Neural progenitor cell (in vitro differentiated cells): Measurements from ENCODE around the gene BRD1. TPM values are rescaled to one million over a fixed set of nuclear protein-coding genes. Genes with fewer than 3 reads are reported as not detected.

Experiments used
- DNase-seq: peaks from one replicate; pipeline ENCODE4 v3.0.0-alpha.2; 2016; ENCODE audit warnings: low spot score
- H2AFZ ChIP-seq: fragments of 200-600 bp; sonication (generic); replicated peaks from 2 replicates; pipeline ENCODE4 v1.6.1; 2016; ENCODE audit warnings: antibody characterized with exemption
- H3F3A ChIP-seq: fragments of 200-600 bp; sonication (generic); 2 replicates; pipeline ENCODE4 v1.6.1; 2016; ENCODE audit warnings: antibody characterized with exemption, low read depth
- H3K27ac ChIP-seq: fragments of 200-600 bp; sonication (generic); 2 replicates; pipeline ENCODE4 v1.5.1; 2016; ENCODE audit warnings: mild to moderate bottlenecking
- H3K27me3 ChIP-seq: fragments of 200-600 bp; sonication (generic); 2 replicates; pipeline ENCODE4 v1.6.1; 2016; ENCODE audit warnings: mild to moderate bottlenecking, moderate library complexity
- H3K36me3 ChIP-seq: fragments of 200-600 bp; sonication (generic); 2 replicates; pipeline ENCODE4 v1.5.1; 2016
- H3K4me1 ChIP-seq: fragments of 200-600 bp; sonication (generic); 2 replicates; pipeline ENCODE4 v1.6.1; 2016; ENCODE audit warnings: mixed run types
- H3K4me2 ChIP-seq: fragments of 200-600 bp; sonication (generic); 2 replicates; pipeline ENCODE4 v1.6.1; 2016
- H3K4me3 ChIP-seq: fragments of 200-600 bp; sonication (generic); 2 replicates; pipeline ENCODE4 v1.5.1; 2016
- H3K79me2 ChIP-seq: fragments of 200-600 bp; sonication (generic); 2 replicates; pipeline ENCODE4 v1.6.1; 2016; ENCODE audit warnings: low read depth
- H3K9ac ChIP-seq: fragments of 200-600 bp; sonication (generic); 2 replicates; pipeline ENCODE4 v1.6.1; 2016
- H3K9me3 ChIP-seq: fragments of 200-600 bp; sonication (generic); 2 replicates; pipeline ENCODE4 v1.5.1; 2016; ENCODE audit warnings: low read depth
- H4K20me1 ChIP-seq: fragments of 200-600 bp; sonication (generic); 2 replicates; pipeline ENCODE4 v1.6.1; 2016; ENCODE audit warnings: low read depth
- H3K27ac Mint-ChIP-seq: 3 replicates; pipeline ENCODE4 v1.8.0; 2021; ENCODE audit warnings: mixed read lengths
- H3K27me3 Mint-ChIP-seq: 2 replicates; pipeline ENCODE4 v1.8.0; 2022; ENCODE audit warnings: low read depth, mild to moderate bottlenecking, inconsistent platforms, moderate library complexity, mixed read lengths; ENCODE audit not compliant: insufficient read depth
- H3K36me3 Mint-ChIP-seq: 3 replicates; pipeline ENCODE4 v1.8.0; 2021; ENCODE audit warnings: mixed read lengths
- H3K4me1 Mint-ChIP-seq: 3 replicates; pipeline ENCODE4 v1.8.0; 2021; ENCODE audit warnings: mixed read lengths
- H3K4me3 Mint-ChIP-seq: 3 replicates; pipeline ENCODE4 v1.8.0; 2021; ENCODE audit warnings: mild to moderate bottlenecking, moderate library complexity, mixed read lengths
- H3K9me3 Mint-ChIP-seq: 3 replicates; pipeline ENCODE4 v1.8.0; 2020; ENCODE audit warnings: mixed read lengths
- EZH2 ChIP-seq: fragments of 200-600 bp; sonication (generic); IDR thresholded peaks from 2 replicates; pipeline ENCODE4 v1.6.1; 2017; ENCODE audit warnings: antibody characterized with exemption, mild to moderate bottlenecking, moderate library complexity
- EZH2phosphoT487 ChIP-seq: fragments of 200-600 bp; sonication (generic); IDR thresholded peaks from 2 replicates; pipeline ENCODE4 v1.6.1; 2017; ENCODE audit warnings: antibody characterized with exemption
- total RNA-seq: library from RNA; depleted of rRNA; stranded (reverse); fragments of >200 nt; gene quantifications from 2 replicates; pipeline ENCODE4 v1.2.3, GENCODE V29; 2015; ENCODE audit warnings: low replicate concordance
- TF ChIP-seq, protein P1 (sequence below): fragments of 200-600 bp; sonication (generic); IDR thresholded peaks from 2 replicates; pipeline ENCODE4 v1.5.1; 2017; ENCODE audit warnings: antibody characterized with exemption, mild to moderate bottlenecking

Gene BRD1
- total RNA-seq, 1 donor from 2014 or later, result 31.2 TPM

DNA sequence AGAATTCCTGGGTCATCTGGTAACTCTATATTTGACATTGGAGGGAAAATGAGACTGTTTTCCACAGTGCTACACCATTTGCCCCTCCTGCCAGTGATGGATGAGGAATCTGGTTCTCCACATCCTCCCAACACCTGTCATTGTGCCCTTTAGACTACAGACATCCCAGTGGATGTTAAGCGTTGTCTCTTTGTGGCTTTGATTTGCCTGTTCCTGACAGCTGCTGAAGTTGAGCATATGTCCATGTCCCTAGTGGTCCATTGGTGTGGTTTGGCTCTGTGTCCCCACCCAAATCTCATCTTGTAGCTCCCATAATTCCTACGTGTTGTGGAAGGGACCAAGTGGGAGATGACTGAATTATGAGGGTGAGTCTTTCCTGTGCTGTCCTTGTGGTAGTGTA is 88.5 kb downstream of the BRD1 start:
- Histone ChIP-seq H2AFZ (no peak overlapping the region), H3K36me3 (no peaks in the 10 kb centered on the region), H3K9me3 (no peaks in the 10 kb centered on the region), H3F3A (no peaks in the 10 kb centered on the region), H3K4me2 (no peak overlapping the region), H3K27me3 (no peaks in the 10 kb centered on the region), H3K9ac (no peak overlapping the region), H3K4me1 (no peaks in the 10 kb centered on the region), H4K20me1 (no peaks in the 10 kb centered on the region), H3K79me2 (no peaks in the 10 kb centered on the region), H3K27ac (no peak overlapping the region), H3K4me3 (no peak overlapping the region)
- Mint-ChIP-seq H3K4me3 (no peak overlapping the region), H3K27ac (no peak overlapping the region), H3K9me3 (peaks cover 37% of the 10 kb centered on the region), H3K4me1 (no peaks in the 10 kb centered on the region), H3K36me3 (no peaks in the 10 kb centered on the region), H3K27me3 (peaks cover 14% of the 10 kb centered on the region)
- DNase-seq, result no peak
- TF ChIP-seq EZH2phosphoT487 (no peak), EZH2 (no peak)
- TF ChIP-seq, protein P1, sequence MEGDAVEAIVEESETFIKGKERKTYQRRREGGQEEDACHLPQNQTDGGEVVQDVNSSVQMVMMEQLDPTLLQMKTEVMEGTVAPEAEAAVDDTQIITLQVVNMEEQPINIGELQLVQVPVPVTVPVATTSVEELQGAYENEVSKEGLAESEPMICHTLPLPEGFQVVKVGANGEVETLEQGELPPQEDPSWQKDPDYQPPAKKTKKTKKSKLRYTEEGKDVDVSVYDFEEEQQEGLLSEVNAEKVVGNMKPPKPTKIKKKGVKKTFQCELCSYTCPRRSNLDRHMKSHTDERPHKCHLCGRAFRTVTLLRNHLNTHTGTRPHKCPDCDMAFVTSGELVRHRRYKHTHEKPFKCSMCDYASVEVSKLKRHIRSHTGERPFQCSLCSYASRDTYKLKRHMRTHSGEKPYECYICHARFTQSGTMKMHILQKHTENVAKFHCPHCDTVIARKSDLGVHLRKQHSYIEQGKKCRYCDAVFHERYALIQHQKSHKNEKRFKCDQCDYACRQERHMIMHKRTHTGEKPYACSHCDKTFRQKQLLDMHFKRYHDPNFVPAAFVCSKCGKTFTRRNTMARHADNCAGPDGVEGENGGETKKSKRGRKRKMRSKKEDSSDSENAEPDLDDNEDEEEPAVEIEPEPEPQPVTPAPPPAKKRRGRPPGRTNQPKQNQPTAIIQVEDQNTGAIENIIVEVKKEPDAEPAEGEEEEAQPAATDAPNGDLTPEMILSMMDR, result no peak

DNA sequence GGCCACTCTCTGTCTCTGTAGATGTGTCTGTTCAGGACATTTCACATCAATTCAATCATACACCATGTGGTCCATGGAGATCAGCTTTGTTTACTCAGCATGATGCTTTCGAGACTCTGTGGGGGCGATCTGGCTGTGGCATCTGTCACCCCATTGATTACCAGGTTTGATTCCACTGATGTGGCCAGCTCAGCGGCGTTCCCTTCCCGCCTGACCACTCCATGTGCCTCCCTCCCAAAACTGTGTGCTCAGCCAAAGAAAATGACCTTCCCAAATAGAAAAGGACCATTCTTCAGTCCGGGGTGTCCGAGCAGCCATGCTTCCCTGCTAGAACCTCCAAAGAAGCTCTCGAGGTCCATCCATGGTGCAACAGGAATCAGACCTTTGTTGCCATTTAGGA is 89.1 kb downstream of the BRD1 start:
- Histone ChIP-seq H3K27me3 (no peaks in the 10 kb centered on the region), H3K9ac (no peak overlapping the region), H3K4me3 (no peak overlapping the region), H3F3A (no peaks in the 10 kb centered on the region), H2AFZ (no peak overlapping the region), H3K79me2 (no peaks in the 10 kb centered on the region), H3K9me3 (no peaks in the 10 kb centered on the region), H3K4me2 (no peak overlapping the region), H3K4me1 (no peaks in the 10 kb centered on the region), H3K36me3 (no peaks in the 10 kb centered on the region), H3K27ac (no peak overlapping the region), H4K20me1 (no peaks in the 10 kb centered on the region)
- no peak overlapping the region for H3K4me3 Mint-ChIP-seq
- DNase-seq, result no peak
- peaks cover 32% of the 10 kb centered on the region for H3K9me3 Mint-ChIP-seq
- no peaks in the 10 kb centered on the region for H3K4me1 Mint-ChIP-seq
- TF ChIP-seq EZH2 (no peak), EZH2phosphoT487 (no peak)
- TF ChIP-seq, protein P1, result no peak
- peaks cover 13% of the 10 kb centered on the region for H3K27me3 Mint-ChIP-seq
- H3K27ac Mint-ChIP-seq, result no peak overlapping the region
- H3K36me3 Mint-ChIP-seq, result no peaks in the 10 kb centered on the region

DNA sequence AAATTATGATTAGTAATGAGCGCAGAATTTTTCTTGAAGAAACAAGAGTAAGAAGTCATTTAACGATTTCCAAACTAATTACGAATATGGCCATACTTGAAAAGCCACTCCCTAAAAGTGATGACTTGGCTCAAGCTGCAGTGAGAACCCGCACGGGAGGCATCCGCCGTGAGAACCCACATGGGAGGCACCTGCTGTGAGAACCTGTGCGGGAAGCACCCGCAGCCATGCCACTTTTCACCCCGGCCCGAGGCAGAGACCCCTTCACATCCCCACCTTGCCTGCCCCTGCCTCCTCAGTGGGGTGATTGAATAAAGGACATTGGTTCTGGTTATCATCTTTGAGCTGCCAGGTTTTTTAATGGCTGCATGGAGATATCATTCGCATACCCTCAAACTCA is 89.7 kb downstream of the BRD1 start:
- Histone ChIP-seq H3K9me3 (no peaks in the 10 kb centered on the region), H4K20me1 (no peaks in the 10 kb centered on the region), H3K9ac (no peak overlapping the region), H3K79me2 (no peaks in the 10 kb centered on the region), H3K4me3 (no peak overlapping the region), H3K4me2 (no peak overlapping the region), H3F3A (no peaks in the 10 kb centered on the region), H3K36me3 (no peaks in the 10 kb centered on the region), H3K27me3 (no peaks in the 10 kb centered on the region), H3K27ac (no peak overlapping the region), H3K4me1 (no peaks in the 10 kb centered on the region), H2AFZ (no peak overlapping the region)
- H3K4me3 Mint-ChIP-seq, result no peak overlapping the region
- H3K27ac Mint-ChIP-seq, result no peak overlapping the region
- no peak for DNase-seq
- H3K36me3 Mint-ChIP-seq, result no peaks in the 10 kb centered on the region
- TF ChIP-seq EZH2 (no peak), EZH2phosphoT487 (no peak)
- TF ChIP-seq, protein P1, result no peak
- peaks cover 15% of the 10 kb centered on the region for H3K27me3 Mint-ChIP-seq
- peaks cover 32% of the 10 kb centered on the region for H3K9me3 Mint-ChIP-seq
- no peaks in the 10 kb centered on the region for H3K4me1 Mint-ChIP-seq

DNA sequence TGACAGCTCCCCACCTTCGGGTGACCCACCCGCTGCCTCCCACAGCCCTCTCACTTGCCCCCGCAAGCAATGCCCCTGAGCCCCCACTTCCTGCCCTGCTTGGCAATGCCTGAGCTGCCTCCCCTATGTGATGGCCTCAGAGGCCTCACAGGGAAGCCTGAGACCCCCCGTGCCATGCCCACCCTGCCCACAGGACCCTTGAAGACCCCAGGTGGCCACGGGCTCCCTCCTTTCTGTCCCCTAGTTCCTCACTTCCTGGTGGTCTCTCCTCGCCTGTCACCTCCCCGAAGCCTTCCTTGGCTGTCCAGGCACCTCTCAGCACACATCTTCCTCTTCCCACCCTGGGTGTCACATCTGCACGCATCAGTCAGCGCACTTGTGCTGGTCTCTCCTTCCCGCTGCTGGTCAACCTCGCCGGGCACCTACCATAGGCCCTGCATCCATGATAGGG is 90.5 kb downstream of the BRD1 start:
- no peaks in the 10 kb centered on the region for H3K9me3 ChIP-seq
- TF ChIP-seq, protein P1, result no peak
- TF ChIP-seq EZH2 (no peak), EZH2phosphoT487 (no peak)
- no peak overlapping the region for H3K9ac ChIP-seq
- no peak overlapping the region for H3K4me3 ChIP-seq
- H4K20me1 ChIP-seq, result no peaks in the 10 kb centered on the region
- H3K36me3 Mint-ChIP-seq, result no peaks in the 10 kb centered on the region
- H3K27ac Mint-ChIP-seq, result no peak overlapping the region
- no peaks in the 10 kb centered on the region for H3K36me3 ChIP-seq
- no peak overlapping the region for H3K4me2 ChIP-seq
- H2AFZ ChIP-seq, result no peak overlapping the region
- no peaks in the 10 kb centered on the region for H3K79me2 ChIP-seq
- H3K27ac ChIP-seq, result no peak overlapping the region
- no peak for DNase-seq
- H3K4me3 Mint-ChIP-seq, result no peak overlapping the region
- peaks cover 15% of the 10 kb centered on the region for H3K27me3 Mint-ChIP-seq
- H3F3A ChIP-seq, result no peaks in the 10 kb centered on the region
- peaks cover 30% of the 10 kb centered on the region for H3K9me3 Mint-ChIP-seq
- H3K27me3 ChIP-seq, result no peaks in the 10 kb centered on the region
- H3K4me1 ChIP-seq, result no peaks in the 10 kb centered on the region
- H3K4me1 Mint-ChIP-seq, result no peaks in the 10 kb centered on the region
